AG04450 (cell line): ENCODE measurements around the gene CYSTM1. TPM values are rescaled to one million over a fixed set of nuclear protein-coding genes. Genes with fewer than 3 reads are reported as not detected.

Experiments used
- CTCF ChIA-PET: fragments of 300-600, 350-600 bp; formaldehyde crosslinking; extraction: SDS; loops from one replicate; lab custom pipeline; 2022; ENCODE audit warnings: antibody characterized with exemption, inconsistent platforms; lab: Charles Lee
- POLR2A ChIA-PET: fragments of 350-600 bp; formaldehyde crosslinking; extraction: SDS; loops from one replicate; lab custom pipeline; 2021; ENCODE audit warnings: antibody characterized with exemption, inconsistent platforms; lab: Yijun Ruan, JAX
- DNase-seq: peaks from one replicate; pipeline ENCODE4 v3.0.0-alpha.2; 2011; ENCODE audit warnings: low read depth, low spot score
- H3K27ac ChIP-seq: one replicate; pipeline ENCODE4 v1.5.1; 2012; ENCODE audit warnings: low read depth, low read length, control low read depth
- H3K27me3 ChIP-seq: one replicate; pipeline ENCODE4 v1.6.0; 2012; ENCODE audit warnings: low read length; ENCODE audit not compliant: control insufficient read depth, insufficient read depth
- H3K4me3 ChIP-seq: 2 replicates; pipeline ENCODE4 v1.5.1; 2011; ENCODE audit warnings: mild to moderate bottlenecking, low read depth, low read length, control low read depth
- H3K9me3 ChIP-seq: 2 replicates; pipeline ENCODE4 v1.5.1; 2012; ENCODE audit warnings: low read length; ENCODE audit not compliant: control insufficient read depth, insufficient read depth
- polyA plus RNA-seq: library from polyadenylated mRNA; depleted of rRNA; stranded (reverse); fragments of >200 nt; gene quantifications from 2 replicates; pipeline ENCODE4 v1.2.3, GENCODE V29; 2011
- TF ChIP-seq, protein P1 (sequence below): IDR thresholded peaks from 2 replicates; pipeline ENCODE4 v1.5.1; 2011; ENCODE audit warnings: low read depth, low read length, control low read depth, inconsistent platforms

The CYSTM1 gene
- polyA plus RNA-seq, 1 experiment: 13.1 TPM

DNA sequence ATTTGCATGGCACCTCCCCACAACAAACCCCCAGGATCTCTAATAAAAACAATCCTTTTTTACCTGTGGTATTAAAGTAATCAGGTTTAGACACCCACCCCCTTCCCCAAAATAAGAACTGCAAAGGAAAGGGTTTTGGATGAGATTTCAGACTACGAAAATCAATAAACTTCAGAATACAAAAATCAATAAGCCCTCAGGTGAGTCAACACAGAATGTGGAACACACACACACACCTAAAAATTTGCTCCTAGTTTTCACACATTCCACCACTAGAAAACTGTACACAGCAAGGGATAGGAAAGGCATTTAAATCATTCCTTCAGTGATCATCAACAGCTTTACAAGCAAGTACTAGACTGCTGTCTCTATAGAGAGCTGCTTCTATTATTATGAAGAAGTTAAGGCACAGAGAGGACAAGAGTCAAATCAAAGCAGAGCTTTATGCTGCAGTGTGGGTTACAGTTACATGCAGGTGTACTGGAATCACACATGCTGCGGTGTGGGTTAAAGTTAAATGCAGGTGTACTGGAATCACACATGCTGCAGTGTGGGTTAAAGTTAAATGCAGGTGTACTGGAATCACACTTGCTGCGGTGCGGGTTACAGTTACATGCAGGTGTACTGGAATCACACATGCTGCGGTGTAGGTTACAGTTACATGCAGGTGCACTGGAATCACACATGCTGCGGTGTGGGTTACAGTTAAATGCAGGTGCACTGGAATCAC, 91.6 kb downstream of the CYSTM1 start:
- no peak overlapping the region for H3K27ac ChIP-seq
- no peak for DNase-seq
- no peaks in the 10 kb centered on the region for H3K27me3 ChIP-seq
- TF ChIP-seq, protein P1, sequence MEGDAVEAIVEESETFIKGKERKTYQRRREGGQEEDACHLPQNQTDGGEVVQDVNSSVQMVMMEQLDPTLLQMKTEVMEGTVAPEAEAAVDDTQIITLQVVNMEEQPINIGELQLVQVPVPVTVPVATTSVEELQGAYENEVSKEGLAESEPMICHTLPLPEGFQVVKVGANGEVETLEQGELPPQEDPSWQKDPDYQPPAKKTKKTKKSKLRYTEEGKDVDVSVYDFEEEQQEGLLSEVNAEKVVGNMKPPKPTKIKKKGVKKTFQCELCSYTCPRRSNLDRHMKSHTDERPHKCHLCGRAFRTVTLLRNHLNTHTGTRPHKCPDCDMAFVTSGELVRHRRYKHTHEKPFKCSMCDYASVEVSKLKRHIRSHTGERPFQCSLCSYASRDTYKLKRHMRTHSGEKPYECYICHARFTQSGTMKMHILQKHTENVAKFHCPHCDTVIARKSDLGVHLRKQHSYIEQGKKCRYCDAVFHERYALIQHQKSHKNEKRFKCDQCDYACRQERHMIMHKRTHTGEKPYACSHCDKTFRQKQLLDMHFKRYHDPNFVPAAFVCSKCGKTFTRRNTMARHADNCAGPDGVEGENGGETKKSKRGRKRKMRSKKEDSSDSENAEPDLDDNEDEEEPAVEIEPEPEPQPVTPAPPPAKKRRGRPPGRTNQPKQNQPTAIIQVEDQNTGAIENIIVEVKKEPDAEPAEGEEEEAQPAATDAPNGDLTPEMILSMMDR: no peak
- no peak overlapping the region for H3K4me3 ChIP-seq
- ChIA-PET POLR2A (interaction anchor here (0.6 kb wide), 1 partner anchor 159 kb away, joined by 4 read pairs; no protein-coding TSS in a partner anchor), CTCF (interaction anchor here (1.5 to 3.2 kb wide), 3 partner anchors 79 to 107 kb away, joined by 3 to 16 read pairs (median 6); partner anchors contain the start of gene HBEGF)
- no peaks in the 10 kb centered on the region for H3K9me3 ChIP-seq

DNA sequence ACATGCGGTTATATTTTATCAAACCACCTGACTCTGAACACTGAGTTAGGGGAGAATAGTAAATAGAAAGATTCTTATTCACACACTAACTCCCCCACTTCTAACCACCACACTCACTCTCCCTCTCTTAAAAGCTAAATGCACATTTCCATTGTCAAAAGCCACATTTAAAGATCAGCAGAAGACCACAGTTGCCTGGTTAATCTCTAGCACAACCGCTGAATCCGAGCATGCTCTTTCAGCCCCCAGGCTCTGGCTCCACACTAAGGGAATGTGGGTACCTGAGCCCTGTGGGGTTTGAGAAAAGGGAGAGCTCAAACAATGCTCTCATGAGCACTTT, 92.2 kb downstream of the CYSTM1 start:
- ChIA-PET POLR2A (interaction anchor here (0.6 kb wide), 2 partner anchors 80 to 160 kb away, joined by 4 to 5 read pairs; no protein-coding TSS in a partner anchor), CTCF (interaction anchor here (1.5 to 3.2 kb wide), 3 partner anchors 78 to 106 kb away, joined by 3 to 16 read pairs (median 6); partner anchors contain the start of gene HBEGF)
- TF ChIP-seq, protein P1: no peak
- H3K27ac ChIP-seq: no peak overlapping the region
- H3K4me3 ChIP-seq: no peak overlapping the region
- H3K27me3 ChIP-seq: no peaks in the 10 kb centered on the region
- DNase-seq: no peak
- H3K9me3 ChIP-seq: no peaks in the 10 kb centered on the region

DNA sequence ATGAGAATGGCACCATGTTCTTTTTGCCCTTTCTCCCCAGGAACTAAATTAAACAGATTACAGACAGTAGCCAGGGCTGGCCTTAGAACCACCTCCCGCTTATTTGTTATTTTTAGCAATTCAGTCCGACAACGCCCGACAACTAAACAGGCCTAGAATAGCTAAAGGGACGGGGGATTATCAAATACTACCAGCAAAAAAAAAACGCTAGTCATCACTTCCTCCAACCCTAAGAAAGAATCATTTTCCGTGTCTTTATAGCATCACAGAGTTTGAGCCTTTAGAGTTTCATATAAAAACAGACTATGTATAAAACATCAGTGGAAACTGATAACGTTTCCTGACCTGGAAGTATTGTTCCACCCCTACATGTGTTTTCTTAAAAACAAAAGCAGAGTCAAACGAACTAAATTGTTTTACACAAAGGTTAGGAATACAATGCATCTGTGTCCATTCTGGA, 92.6 kb downstream of the CYSTM1 start:
- CTCF ChIA-PET: interaction anchor here (1.5 to 3.2 kb wide), 3 partner anchors 78 to 106 kb away, joined by 3 to 16 read pairs (median 6); partner anchors contain the start of gene HBEGF

DNA sequence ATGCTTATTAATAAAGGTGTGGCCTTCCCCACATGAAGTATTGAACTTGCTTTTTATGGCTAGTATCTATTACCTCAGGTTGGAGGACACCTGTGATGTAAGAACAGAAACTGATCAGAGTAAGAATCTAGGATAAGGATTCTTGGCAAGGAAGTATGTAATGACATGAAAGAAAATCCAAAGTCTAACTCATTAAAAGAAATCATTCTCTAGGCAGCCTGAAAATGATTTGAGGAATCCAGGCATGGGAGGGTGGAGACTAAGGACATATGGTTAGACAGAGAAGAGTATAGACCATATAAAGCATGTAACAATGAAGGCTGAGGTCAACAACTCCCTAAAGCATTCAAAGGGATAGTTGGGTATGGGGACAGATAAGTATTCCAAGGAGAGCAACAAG, 95.0 kb downstream of the CYSTM1 start:
- Histone ChIP-seq H3K9me3 (no peaks in the 10 kb centered on the region), H3K4me3 (no peak overlapping the region), H3K27me3 (no peaks in the 10 kb centered on the region), H3K27ac (no peak overlapping the region)
- no peak for DNase-seq
- TF ChIP-seq, protein P1: no peak
- CTCF ChIA-PET: interaction anchor here (1.5 kb wide), 1 partner anchor 30 kb away, joined by 3 read pairs; no protein-coding TSS in a partner anchor
- POLR2A ChIA-PET: no interaction called here

More for the DNA sequence above, 92.6 kb downstream of the CYSTM1 start:
- TF ChIP-seq, protein P1: no peak
- Histone ChIP-seq H3K27ac (no peak overlapping the region), H3K9me3 (no peaks in the 10 kb centered on the region), H3K27me3 (no peaks in the 10 kb centered on the region), H3K4me3 (no peak overlapping the region)
- no peak for DNase-seq
- POLR2A ChIA-PET: interaction anchor here (0.6 kb wide), 2 partner anchors 80 to 160 kb away, joined by 4 to 5 read pairs; no protein-coding TSS in a partner anchor

DNA sequence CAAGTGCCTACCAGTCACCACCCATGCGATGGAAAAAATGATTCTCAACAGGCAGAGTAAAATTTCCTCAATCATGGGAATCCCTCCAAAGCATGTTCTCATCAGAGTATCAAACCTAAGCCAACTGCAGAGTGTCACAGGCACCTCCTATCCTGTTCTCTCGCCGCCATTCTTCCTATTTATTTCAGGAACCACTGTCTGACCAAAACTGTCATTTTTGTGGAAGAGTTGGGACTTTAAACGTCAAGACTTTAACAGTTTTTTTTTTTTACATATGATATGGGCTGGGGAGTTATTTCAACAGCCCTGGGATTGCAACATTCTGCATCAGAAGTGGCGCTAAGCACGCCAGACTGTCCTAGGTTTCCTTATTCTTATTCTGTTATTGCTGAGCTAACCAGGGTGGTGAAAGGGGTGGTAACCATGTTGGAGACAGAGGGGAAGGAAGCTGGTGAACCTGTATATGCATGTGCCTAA, 98.5 kb downstream of the CYSTM1 start:
- DNase-seq: no peak
- no peak overlapping the region for H3K27ac ChIP-seq
- no peaks in the 10 kb centered on the region for H3K27me3 ChIP-seq
- TF ChIP-seq, protein P1: no peak
- ChIA-PET POLR2A (no interaction called here), CTCF (interaction anchor here (0.6 to 1.8 kb wide), 5 partner anchors 29 to 361 kb away, joined by 4 to 7 read pairs (median 4); no protein-coding TSS in a partner anchor)
- no peak overlapping the region for H3K4me3 ChIP-seq
- H3K9me3 ChIP-seq: no peaks in the 10 kb centered on the region
